GM12801 (cell line): ENCODE measurements around the gene KCNG4.

Experiments used
- TF ChIP-seq, protein P1 (sequence below): IDR thresholded peaks from one replicate; pipeline ENCODE4 v1.5.1; 2011; ENCODE audit warnings: control low read depth; ENCODE audit not compliant: insufficient read length; ENCODE audit errors: extremely low read depth

The KCNG4 gene

GRCh38 chr16:84234321-84235241 lies 5.2 kb downstream of the KCNG4 start:
- TF ChIP-seq, protein P1, sequence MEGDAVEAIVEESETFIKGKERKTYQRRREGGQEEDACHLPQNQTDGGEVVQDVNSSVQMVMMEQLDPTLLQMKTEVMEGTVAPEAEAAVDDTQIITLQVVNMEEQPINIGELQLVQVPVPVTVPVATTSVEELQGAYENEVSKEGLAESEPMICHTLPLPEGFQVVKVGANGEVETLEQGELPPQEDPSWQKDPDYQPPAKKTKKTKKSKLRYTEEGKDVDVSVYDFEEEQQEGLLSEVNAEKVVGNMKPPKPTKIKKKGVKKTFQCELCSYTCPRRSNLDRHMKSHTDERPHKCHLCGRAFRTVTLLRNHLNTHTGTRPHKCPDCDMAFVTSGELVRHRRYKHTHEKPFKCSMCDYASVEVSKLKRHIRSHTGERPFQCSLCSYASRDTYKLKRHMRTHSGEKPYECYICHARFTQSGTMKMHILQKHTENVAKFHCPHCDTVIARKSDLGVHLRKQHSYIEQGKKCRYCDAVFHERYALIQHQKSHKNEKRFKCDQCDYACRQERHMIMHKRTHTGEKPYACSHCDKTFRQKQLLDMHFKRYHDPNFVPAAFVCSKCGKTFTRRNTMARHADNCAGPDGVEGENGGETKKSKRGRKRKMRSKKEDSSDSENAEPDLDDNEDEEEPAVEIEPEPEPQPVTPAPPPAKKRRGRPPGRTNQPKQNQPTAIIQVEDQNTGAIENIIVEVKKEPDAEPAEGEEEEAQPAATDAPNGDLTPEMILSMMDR: no peak

DNA sequence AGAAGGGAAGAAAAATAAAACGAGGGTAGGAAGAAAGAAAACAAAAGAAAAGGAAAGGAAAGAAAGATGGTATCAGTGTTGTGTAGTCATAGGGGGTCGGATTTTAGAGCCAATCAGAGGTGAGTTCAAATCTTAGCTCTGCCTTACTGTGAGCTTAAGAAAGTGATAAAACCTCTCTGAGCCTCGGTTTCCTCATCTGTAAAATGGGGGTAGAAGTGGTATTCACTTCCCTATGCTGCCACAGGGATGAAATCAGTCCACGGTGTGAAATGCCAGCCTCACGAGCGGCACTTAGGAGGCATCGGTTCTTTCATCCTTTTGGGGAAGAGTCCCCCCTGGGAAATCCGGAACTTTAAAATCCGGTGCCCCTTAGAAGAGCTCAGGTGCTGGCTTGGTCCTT lies 6.1 kb downstream of the KCNG4 start:
- TF ChIP-seq, protein P1: no peak

DNA sequence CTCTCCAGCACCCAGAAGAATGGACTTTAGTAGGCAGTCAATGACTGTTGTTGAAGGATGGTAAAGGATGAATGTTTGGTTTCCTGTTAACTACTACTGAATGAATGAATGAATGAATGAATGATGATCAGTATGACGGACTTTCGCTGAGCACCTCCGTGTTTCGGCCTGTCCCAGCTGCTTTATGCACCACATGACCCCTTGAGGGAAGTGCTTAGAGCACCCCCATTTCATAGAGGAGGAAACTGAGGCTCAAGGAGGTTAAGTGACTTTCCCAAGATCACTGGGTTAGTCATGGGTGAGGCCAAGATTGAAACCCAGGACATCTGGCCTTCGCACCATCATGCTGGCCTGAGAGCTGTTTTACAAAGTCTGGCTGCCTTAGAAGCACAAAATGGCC lies 6.8 kb downstream of the KCNG4 start:
- TF ChIP-seq, protein P1: no peak

GRCh38 chr16:84232060-84232459 lies 7.8 kb downstream of the KCNG4 start:
- TF ChIP-seq, protein P1: no peak

DNA sequence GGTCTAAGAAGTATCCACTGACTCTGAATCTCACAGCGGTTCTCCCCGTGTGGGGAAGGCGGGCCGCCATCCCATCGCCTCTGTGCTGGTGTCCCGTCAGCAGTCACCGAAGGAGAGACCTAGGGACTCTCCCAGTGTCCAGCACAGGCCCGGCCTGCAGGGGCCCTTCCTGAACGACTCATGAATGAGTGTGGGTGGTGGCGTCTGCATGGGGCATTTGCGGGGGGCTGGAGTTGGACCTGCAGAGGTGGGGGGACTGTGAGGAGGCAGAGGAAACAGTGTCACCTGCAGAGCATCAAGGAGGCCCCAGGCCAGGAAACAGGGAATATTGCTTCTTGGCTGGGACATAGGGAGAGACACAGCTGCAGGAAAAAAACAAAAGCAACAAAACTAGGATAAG lies 10.3 kb downstream of the KCNG4 start:
- TF ChIP-seq, protein P1: no peak

GRCh38 chr16:84228256-84228838 lies 11.5 kb downstream of the KCNG4 start:
- TF ChIP-seq, protein P1: no peak

GRCh38 chr16:84227548-84227947 lies 12.3 kb downstream of the KCNG4 start:
- TF ChIP-seq, protein P1: no peak
